ENCODE measurements around the gene INPP4A.

INPP4A gene

GRCh38 chr2:98509542-98510321 lies 65.1 kb downstream of the INPP4A start:
- in situ Hi-C loops (cut with MboI; ENCODE audit: low sequenced_read_pairs): no loop called here

DNA sequence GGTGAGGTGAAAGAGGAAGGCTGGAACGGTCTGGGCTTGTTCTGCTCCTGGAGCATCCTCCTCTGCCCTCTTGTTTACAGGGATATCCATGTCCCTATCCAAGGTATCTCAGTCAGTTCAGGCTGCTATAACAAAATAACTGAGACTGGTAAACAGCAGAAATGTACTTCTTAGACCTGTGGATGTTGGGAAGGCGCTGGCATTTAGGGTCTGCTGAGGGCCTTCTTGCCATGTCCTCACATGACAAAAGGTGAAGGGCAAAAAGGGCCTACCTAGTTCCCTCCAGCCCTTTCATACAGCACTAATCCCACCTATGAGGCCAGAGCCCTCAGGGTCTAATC lies 65.6 kb downstream of the INPP4A start:
- in situ Hi-C loops (cut with MboI; ENCODE audit: low sequenced_read_pairs): no loop called here

DNA sequence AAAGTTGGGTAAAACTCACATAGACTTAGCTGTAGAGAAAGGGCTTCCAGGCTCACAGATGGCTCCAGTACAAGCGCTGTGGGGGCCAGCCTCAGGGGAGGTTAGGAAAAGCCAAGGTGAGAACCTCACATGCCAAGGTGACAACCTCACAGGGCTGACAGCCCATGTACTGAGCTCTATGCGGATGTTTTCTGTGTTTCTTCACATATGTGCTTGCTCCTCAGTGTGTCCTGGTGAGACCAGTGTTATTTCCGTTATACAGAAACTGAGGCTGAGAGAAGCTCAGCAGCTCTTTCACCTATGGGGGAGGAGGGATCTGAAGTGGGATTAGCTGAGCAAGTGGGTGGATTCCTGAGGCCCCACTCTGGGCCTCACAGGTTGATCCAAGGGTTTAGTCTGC lies 67.3 kb downstream of the INPP4A start:
- in situ Hi-C loops (cut with MboI; ENCODE audit: low sequenced_read_pairs): no loop called here

DNA sequence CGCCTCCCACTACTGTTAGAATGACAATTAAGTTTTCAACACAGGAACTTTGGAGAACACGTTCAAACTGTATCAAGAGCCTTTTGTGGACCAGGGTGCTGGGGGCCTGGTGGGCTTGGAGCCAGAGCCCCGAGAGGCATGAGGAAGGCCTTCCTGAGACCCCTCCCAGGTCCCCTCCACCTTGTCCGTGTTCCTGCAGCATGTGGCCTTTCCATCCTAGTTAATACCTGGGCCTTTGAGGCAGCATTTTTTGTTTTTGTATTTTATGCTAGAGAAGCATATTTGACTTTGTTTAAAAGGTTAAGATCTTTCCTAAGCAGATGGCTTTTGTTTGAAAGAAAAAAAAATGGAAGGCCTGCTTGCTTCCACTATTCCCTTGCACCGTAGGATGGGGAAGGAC lies 68.0 kb downstream of the INPP4A start:
- in situ Hi-C loops (cut with MboI; ENCODE audit: low sequenced_read_pairs): no loop called here

DNA sequence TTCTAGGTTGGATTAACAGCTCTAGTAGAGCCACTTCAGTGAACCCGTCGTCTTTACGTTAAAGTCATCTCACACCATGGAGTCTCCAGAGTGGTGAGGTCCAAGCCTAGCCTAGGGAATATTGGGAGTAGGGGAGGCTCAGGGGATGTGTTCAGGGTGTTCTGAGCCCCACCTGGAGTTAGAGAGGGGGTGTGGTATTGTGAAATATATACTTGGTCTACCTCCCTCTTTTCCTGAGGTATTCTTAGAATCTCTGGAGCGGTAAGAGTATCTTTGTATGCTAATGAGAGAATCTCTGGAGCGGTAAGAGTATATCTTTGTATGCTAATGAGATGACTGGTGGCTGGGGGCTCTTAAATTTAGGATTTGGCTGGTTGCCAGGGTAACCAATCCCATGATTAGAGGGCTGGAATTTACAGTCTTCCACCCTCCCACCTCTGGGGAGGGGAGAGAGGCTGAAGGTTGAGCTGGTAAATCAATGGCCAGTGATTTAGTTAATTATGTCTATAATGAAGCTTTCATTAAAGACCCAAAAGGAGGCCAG lies 69.5 kb downstream of the INPP4A start:
- in situ Hi-C loops (cut with MboI; ENCODE audit: low sequenced_read_pairs): no loop called here

- in situ Hi-C loops (cut with MboI; ENCODE audit: low sequenced_read_pairs): no loop called here
Observed at GRCh38 chr2:98514879-98515249, 70.2 kb downstream of the INPP4A start.

DNA sequence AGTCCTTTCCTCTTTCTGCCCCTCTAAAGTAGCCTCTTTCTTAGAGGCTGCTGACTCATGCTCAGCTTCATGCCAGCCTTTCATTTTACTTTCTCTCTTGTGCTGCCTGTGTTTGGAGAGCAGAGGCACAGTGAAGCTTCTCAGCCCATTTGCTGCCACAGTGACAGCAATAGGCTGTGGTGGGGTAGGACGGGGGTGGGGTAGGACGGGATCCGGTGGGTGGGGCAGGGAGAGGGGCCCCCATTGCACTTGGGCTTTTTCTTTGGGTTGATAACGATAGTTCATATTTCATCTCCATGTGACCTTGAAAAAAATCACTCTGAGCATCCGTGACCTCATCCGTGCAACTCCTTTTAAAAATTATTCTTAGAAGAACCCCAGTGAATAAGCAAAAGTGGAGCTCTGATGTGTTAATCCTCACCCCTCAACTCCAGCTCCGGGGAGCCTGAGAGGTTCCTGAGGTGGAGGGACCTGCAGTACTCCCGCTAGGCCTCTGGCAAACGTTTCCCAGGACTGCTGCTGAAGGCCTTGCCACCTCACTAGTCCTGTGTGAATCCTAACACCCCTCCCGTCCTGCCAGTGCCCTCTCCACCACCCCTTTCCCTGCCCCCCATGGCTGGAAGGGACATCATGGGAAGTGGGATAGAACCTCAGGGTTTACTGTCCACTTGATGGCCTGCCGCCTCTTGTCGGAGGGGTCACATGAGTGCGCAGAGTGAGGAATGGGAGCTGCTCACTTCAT lies 70.8 kb downstream of the INPP4A start:
- in situ Hi-C loops (cut with MboI; ENCODE audit: low sequenced_read_pairs): no loop called here

DNA sequence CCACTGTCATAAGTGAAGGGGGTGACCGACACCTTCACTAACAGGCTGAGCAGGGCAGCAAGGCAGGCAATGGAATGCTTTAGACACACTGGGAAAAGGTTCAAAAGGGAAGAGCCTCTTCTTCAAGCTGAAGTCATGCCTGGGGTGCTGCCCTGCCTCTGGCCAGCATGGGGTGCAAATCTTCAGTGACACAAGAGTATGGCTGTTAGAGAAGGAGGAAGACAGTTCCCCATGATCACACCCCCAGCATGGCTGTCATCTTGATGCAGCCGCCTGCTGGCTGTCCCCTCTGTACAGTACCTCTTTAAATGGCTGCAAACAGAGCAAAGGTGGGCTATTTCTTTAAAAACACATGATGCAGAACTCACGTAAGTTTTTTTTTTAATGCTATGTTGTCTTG lies 71.9 kb downstream of the INPP4A start:
- in situ Hi-C loops (cut with MboI; ENCODE audit: low sequenced_read_pairs): no loop called here

GRCh38 chr2:98517636-98518035 lies 73.0 kb downstream of the INPP4A start:
- in situ Hi-C loops (cut with MboI; ENCODE audit: low sequenced_read_pairs): no loop called here

GRCh38 chr2:98518101-98518500 lies 73.4 kb downstream of the INPP4A start:
- in situ Hi-C loops (cut with MboI; ENCODE audit: low sequenced_read_pairs): no loop called here

GRCh38 chr2:98519156-98519555 lies 74.5 kb downstream of the INPP4A start:
- in situ Hi-C loops (cut with MboI; ENCODE audit: low sequenced_read_pairs): no loop called here

GRCh38 chr2:98519851-98520250 lies 75.2 kb downstream of the INPP4A start:
- in situ Hi-C loops (cut with MboI; ENCODE audit: low sequenced_read_pairs): no loop called here

- in situ Hi-C loops (cut with MboI; ENCODE audit: low sequenced_read_pairs): no loop called here
Observed at GRCh38 chr2:98520806-98521205, 76.1 kb downstream of the INPP4A start.

- in situ Hi-C loops (cut with MboI; ENCODE audit: low sequenced_read_pairs): no loop called here
Observed at GRCh38 chr2:98521266-98521665, 76.6 kb downstream of the INPP4A start.

GRCh38 chr2:98522854-98523253 lies 78.2 kb downstream of the INPP4A start:
- in situ Hi-C loops (cut with MboI; ENCODE audit: low sequenced_read_pairs): no loop called here

DNA sequence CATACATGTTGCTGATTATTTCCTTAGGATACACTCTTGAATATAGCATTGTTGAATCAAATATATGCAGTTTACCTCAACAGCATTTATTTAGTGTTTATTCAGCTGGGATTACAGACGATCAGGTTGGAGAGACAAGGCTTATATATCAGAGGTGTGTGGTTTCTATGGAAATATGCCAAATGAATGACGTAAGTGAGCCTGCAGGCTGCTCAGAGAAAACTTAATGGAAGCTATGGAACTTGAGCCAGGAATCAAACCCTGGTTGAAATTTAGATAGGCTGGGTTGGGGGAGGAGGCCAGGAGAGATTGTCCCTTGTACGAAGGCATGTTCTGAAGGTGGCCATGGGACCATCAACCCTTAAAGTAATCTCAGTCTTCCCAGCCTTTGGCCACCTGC lies 79.5 kb downstream of the INPP4A start:
- in situ Hi-C loops (cut with MboI; ENCODE audit: low sequenced_read_pairs): no loop called here

GRCh38 chr2:98528349-98528748 lies 83.7 kb downstream of the INPP4A start:
- in situ Hi-C loops (cut with MboI; ENCODE audit: low sequenced_read_pairs): no loop called here

- in situ Hi-C loops (cut with MboI; ENCODE audit: low sequenced_read_pairs): no loop called here
Observed at GRCh38 chr2:98530114-98530513, 85.5 kb downstream of the INPP4A start.

DNA sequence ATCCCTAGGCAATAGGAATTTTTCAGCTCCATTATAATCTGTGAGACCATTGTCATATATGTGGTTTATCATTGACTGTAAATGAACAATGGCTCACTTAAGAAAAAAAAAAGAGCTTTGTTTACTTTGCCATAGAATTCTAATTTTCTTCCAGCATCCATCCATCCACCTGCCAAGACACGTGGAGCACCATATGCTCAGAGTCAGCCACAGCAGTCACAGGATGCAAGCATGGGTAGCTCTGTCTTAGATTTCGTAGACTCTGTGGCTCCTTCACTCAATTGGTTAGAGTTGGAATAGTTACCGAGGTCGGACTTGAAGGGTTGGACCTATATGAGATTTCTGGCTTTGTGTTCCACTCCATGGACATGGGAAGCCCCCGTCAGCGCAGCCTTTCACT lies 88.1 kb downstream of the INPP4A start:
- in situ Hi-C loops (cut with MboI; ENCODE audit: low sequenced_read_pairs): no loop called here

DNA sequence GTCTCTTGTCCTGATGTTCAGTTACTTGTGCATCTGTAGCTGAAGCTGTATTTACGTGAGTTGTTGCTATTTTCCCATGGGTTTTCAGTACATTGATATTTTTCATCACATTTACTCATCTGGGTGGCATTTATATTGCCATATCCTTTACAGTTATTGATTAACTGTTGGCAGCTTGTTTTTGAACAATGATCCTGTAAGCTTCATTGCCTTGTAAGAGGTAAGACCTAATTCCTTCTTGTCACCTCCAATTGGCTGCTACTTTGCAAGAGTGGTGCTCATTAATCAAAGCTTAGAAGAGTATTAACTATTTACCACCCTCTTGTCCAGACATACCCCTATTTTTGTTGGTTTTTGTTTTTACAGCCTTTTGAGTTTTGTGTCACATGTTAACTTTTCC lies 88.9 kb downstream of the INPP4A start:
- in situ Hi-C loops (cut with MboI; ENCODE audit: low sequenced_read_pairs): no loop called here

GRCh38 chr2:98534761-98535160 lies 90.1 kb downstream of the INPP4A start:
- in situ Hi-C loops (cut with MboI; ENCODE audit: low sequenced_read_pairs): no loop called here

- in situ Hi-C loops (cut with MboI; ENCODE audit: low sequenced_read_pairs): no loop called here
Observed at GRCh38 chr2:98535971-98536677, 91.5 kb downstream of the INPP4A start.
